ENCODE data around the gene USP47. TPM values are rescaled to one million over a fixed set of nuclear protein-coding genes. Genes with fewer than 3 reads are reported as not detected.

The USP47 gene
- total RNA-seq, 1 donor from 2014 or later = 21.3 TPM

GRCh38 chr11:11968511-11969280 lies 126.9 kb downstream of the USP47 start:
- no peak for TF ChIP-seq CTCF (conservative IDR thresholded peaks at IDR 0.05; ENCODE audit: low read depth, low read length)
- no peak overlapping the region for H3K4me3 ChIP-seq (ENCODE audit: low read depth, low read length)

GRCh38 chr11:11969380-11970215 lies 127.8 kb downstream of the USP47 start:
- no peak for TF ChIP-seq CTCF (conservative IDR thresholded peaks at IDR 0.05; ENCODE audit: low read depth, low read length)
- H3K4me3 ChIP-seq (ENCODE audit: low read depth, low read length) = no peak overlapping the region
- no peak for DNase-seq (ENCODE audit: low read depth)

More at GRCh38 chr11:11968511-11969280, 126.9 kb downstream of the USP47 start:
- no peak for DNase-seq (ENCODE audit: low read depth)

GRCh38 chr11:11970556-11970955 lies 128.8 kb downstream of the USP47 start:
- TF ChIP-seq CTCF (conservative IDR thresholded peaks at IDR 0.05; ENCODE audit: low read depth, low read length) = no peak
- DNase-seq (ENCODE audit: low read depth) = no peak
- H3K4me3 ChIP-seq (ENCODE audit: low read depth, low read length) = no peak overlapping the region

- H3K4me3 ChIP-seq (ENCODE audit: low read depth, low read length) = no peak overlapping the region
- DNase-seq (ENCODE audit: low read depth) = no peak
- no peak for TF ChIP-seq CTCF (conservative IDR thresholded peaks at IDR 0.05; ENCODE audit: low read depth, low read length)
Observed at GRCh38 chr11:11971906-11972547, 130.3 kb downstream of the USP47 start.

GRCh38 chr11:11972730-11973341 lies 131.1 kb downstream of the USP47 start:
- DNase-seq (ENCODE audit: low read depth) = no peak
- no peak for TF ChIP-seq CTCF (conservative IDR thresholded peaks at IDR 0.05; ENCODE audit: low read depth, low read length)
- no peak overlapping the region for H3K4me3 ChIP-seq (ENCODE audit: low read depth, low read length)

GRCh38 chr11:11973361-11973800 lies 131.6 kb downstream of the USP47 start:
- no peak for TF ChIP-seq CTCF (conservative IDR thresholded peaks at IDR 0.05; ENCODE audit: low read depth, low read length)
- no peak overlapping the region for H3K4me3 ChIP-seq (ENCODE audit: low read depth, low read length)
- no peak for DNase-seq (ENCODE audit: low read depth)
